H9 (cell line): ENCODE results near the gene ZNF275. TPM values are rescaled to one million over a fixed set of nuclear protein-coding genes. Genes with fewer than 3 reads are reported as not detected.

Experiments used
- DNase-seq: peaks from one replicate; pipeline ENCODE4 v3.0.0-alpha.2; 2017
- H2AFZ ChIP-seq: one replicate; pipeline ENCODE4 v1.6.1; 2013; ENCODE audit warnings: mild to moderate bottlenecking, low read length, control low read depth, moderate library complexity
- H2AK5ac ChIP-seq: 2 replicates; pipeline ENCODE4 v1.6.1; 2013; ENCODE audit warnings: low read length, control low read depth, mixed read lengths; ENCODE audit not compliant: insufficient read length
- H2BK120ac ChIP-seq: one replicate; pipeline ENCODE4 v1.6.1; 2013; ENCODE audit warnings: low read depth, mild to moderate bottlenecking, low read length, control low read depth, inconsistent platforms; ENCODE audit not compliant: poor library complexity, severe bottlenecking
- H2BK12ac ChIP-seq: 2 replicates; pipeline ENCODE4 v1.6.1; 2013; ENCODE audit warnings: low read length, control low read depth, mixed read lengths, low read depth; ENCODE audit not compliant: insufficient read length
- H2BK15ac ChIP-seq: 2 replicates; pipeline ENCODE4 v1.6.1; 2013; ENCODE audit warnings: low read depth, low read length, control low read depth
- H2BK20ac ChIP-seq: one replicate; pipeline ENCODE4 v1.6.1; 2013; ENCODE audit warnings: low read depth, mild to moderate bottlenecking, low read length, control low read depth, inconsistent platforms; ENCODE audit not compliant: poor library complexity, severe bottlenecking
- H2BK5ac ChIP-seq: 2 replicates; pipeline ENCODE4 v1.6.1; 2013; ENCODE audit warnings: low read length, control low read depth, mixed read lengths; ENCODE audit not compliant: insufficient read length
- H3K14ac ChIP-seq: 2 replicates; pipeline ENCODE4 v1.6.1; 2013; ENCODE audit warnings: low read length, control low read depth; ENCODE audit not compliant: insufficient read depth
- H3K18ac ChIP-seq: 2 replicates; pipeline ENCODE4 v1.6.1; 2013; ENCODE audit warnings: low read depth, mild to moderate bottlenecking, mixed read lengths, low read length, control low read depth; ENCODE audit not compliant: insufficient read length
- H3K23ac ChIP-seq: 2 replicates; pipeline ENCODE4 v1.6.1; 2013; ENCODE audit warnings: low read length, control low read depth, mixed read lengths, low read depth; ENCODE audit not compliant: insufficient read length
- H3K23me2 ChIP-seq: 2 replicates; pipeline ENCODE4 v1.6.1; 2013; ENCODE audit warnings: low read depth, mild to moderate bottlenecking, mixed read lengths, low read length, control low read depth; ENCODE audit not compliant: insufficient read length, poor library complexity, severe bottlenecking
- H3K27ac ChIP-seq: 2 replicates; pipeline ENCODE4 v1.5.1; 2013; ENCODE audit warnings: low read length, control low read depth, mixed read lengths, low read depth; ENCODE audit not compliant: insufficient read length
- H3K27me3 ChIP-seq: 2 replicates; pipeline ENCODE4 v1.6.1; 2013; ENCODE audit warnings: low read length, control low read depth, inconsistent platforms; ENCODE audit not compliant: insufficient read depth
- H3K4ac ChIP-seq: 2 replicates; pipeline ENCODE4 v1.6.1; 2013; ENCODE audit warnings: low read depth, mild to moderate bottlenecking, control low read depth, inconsistent platforms, low read length, moderate library complexity
- H3K4me1 ChIP-seq: 2 replicates; pipeline ENCODE4 v1.6.1; 2013; ENCODE audit warnings: low read length, control low read depth, inconsistent platforms; ENCODE audit not compliant: insufficient read depth
- H3K4me2 ChIP-seq: 2 replicates; pipeline ENCODE4 v1.6.1; 2013; ENCODE audit warnings: low read length, control low read depth, mixed read lengths; ENCODE audit not compliant: insufficient read length, insufficient read depth
- H3K56ac ChIP-seq: 2 replicates; pipeline ENCODE4 v1.6.1; 2013; ENCODE audit warnings: low read depth, mild to moderate bottlenecking, mixed read lengths, low read length, control low read depth; ENCODE audit not compliant: insufficient read length
- H3K79me1 ChIP-seq: 2 replicates; pipeline ENCODE4 v1.6.1; 2013; ENCODE audit warnings: low read depth, mild to moderate bottlenecking, moderate library complexity, low read length, control low read depth, inconsistent platforms; ENCODE audit not compliant: insufficient read depth, poor library complexity, severe bottlenecking
- H3K79me2 ChIP-seq: 2 replicates; pipeline ENCODE4 v1.6.1; 2013; ENCODE audit warnings: low read length, control low read depth, inconsistent platforms; ENCODE audit not compliant: insufficient read depth
- H3K9ac ChIP-seq: 2 replicates; pipeline ENCODE4 v1.6.1; 2013; ENCODE audit warnings: low read length, control low read depth, mixed read lengths; ENCODE audit not compliant: insufficient read length; ENCODE audit errors: extremely low read depth
- H3K9me3 ChIP-seq: one replicate; pipeline ENCODE4 v1.6.1; 2013; ENCODE audit warnings: low read depth, low read length, inconsistent platforms; ENCODE audit not compliant: control insufficient read depth
- H3T11ph ChIP-seq: one replicate; pipeline ENCODE4 v1.6.1; 2013; ENCODE audit warnings: mild to moderate bottlenecking, low read length, control low read depth, inconsistent platforms
- H4K20me1 ChIP-seq: one replicate; pipeline ENCODE4 v1.6.1; 2013; ENCODE audit not compliant: control insufficient read depth, insufficient read length, insufficient read depth
- H4K5ac ChIP-seq: 2 replicates; pipeline ENCODE4 v1.6.1; 2013; ENCODE audit warnings: low read depth, mild to moderate bottlenecking, mixed read lengths, low read length, control low read depth; ENCODE audit not compliant: insufficient read length
- H4K8ac ChIP-seq: replicated peaks from 2 replicates; pipeline ENCODE4 v1.6.1; 2013; ENCODE audit warnings: low read length, control low read depth, mixed read lengths, low read depth; ENCODE audit not compliant: insufficient read length
- H4K91ac ChIP-seq: 2 replicates; pipeline ENCODE4 v1.6.1; 2013; ENCODE audit warnings: low read depth, mild to moderate bottlenecking, moderate library complexity, mixed read lengths, low read length, control low read depth; ENCODE audit not compliant: insufficient read length
- H3K27ac Mint-ChIP-seq, 3 experiments: 2 replicates in 2 of 3; 3 replicates in 1 of 3; pipeline ENCODE4 v1.8.0; 2020 to 2021; ENCODE audit warnings: mixed read lengths in 3 of 3, mild to moderate bottlenecking in 1 of 3, moderate library complexity in 1 of 3
- H3K27me3 Mint-ChIP-seq: 2 replicates; pipeline ENCODE4 v1.8.0; 2021; ENCODE audit warnings: low read depth, mild to moderate bottlenecking, moderate library complexity, mixed read lengths
- H3K36me3 Mint-ChIP-seq, 3 experiments: 2 replicates in 2 of 3; 3 replicates in 1 of 3; pipeline ENCODE4 v1.8.0; 2020 to 2021; ENCODE audit warnings: low read depth in 3 of 3, mixed read lengths in 3 of 3; ENCODE audit not compliant: insufficient read depth in 1 of 3
- H3K4me1 Mint-ChIP-seq, 2 experiments: 2 replicates each; pipeline ENCODE4 v1.8.0; 2020; ENCODE audit warnings: mixed read lengths in 2 of 2
- H3K4me3 Mint-ChIP-seq, 2 experiments: 2 replicates in 1 of 2; 3 replicates in 1 of 2; pipeline ENCODE4 v1.8.0; 2020 to 2021; ENCODE audit warnings: mild to moderate bottlenecking in 2 of 2, mixed read lengths in 2 of 2, moderate library complexity in 1 of 2
- H3K9me3 Mint-ChIP-seq, 2 experiments: 2 replicates in 1 of 2; 3 replicates in 1 of 2; pipeline ENCODE4 v1.8.0; 2020; ENCODE audit warnings: mild to moderate bottlenecking in 2 of 2, mixed read lengths in 2 of 2, moderate library complexity in 1 of 2
- CTCF ChIP-seq: fragments of 200-600 bp; sonication (generic); conservative IDR thresholded peaks from 3 replicates; pipeline ENCODE4 v1.8.0; 2021; ENCODE audit warnings: antibody characterized with exemption, mild to moderate bottlenecking
- WGBS: extraction: QIAGEN DNeasy Blood & Tissue Kit; methylation state at CpG from one replicate; pipeline ENCODE4 v1.1.7; 2013; ENCODE audit warnings: missing lambda C conversion rate, low lambda C conversion rate, mixed read lengths; ENCODE audit not compliant: insufficient read length; ENCODE audit errors: extremely low coverage; 5-methylcytosine and 5-hydroxymethylcytosine counted together
- total RNA-seq: library from RNA; stranded (reverse); gene quantifications from 2 replicates; pipeline ENCODE4 v1.2.1, GENCODE V29; 2021

Gene ZNF275
- total RNA-seq, 1 experiment from 2014 or later, result 11.8 TPM

GRCh38 chrX:153340111-153340510 is 6.2 kb downstream of the ZNF275 start:
- no peak overlapping the region for H2BK12ac ChIP-seq
- H3K9me3 Mint-ChIP-seq, result peaks cover 79 to 83% of the 10 kb centered on the region in 2 experiments
- H4K91ac ChIP-seq, result no peak overlapping the region
- H2AK5ac ChIP-seq, result no peak overlapping the region
- no peaks in the 10 kb centered on the region for H3K23me2 ChIP-seq
- no peaks in the 10 kb centered on the region for H3K4me1 ChIP-seq
- H3K23ac ChIP-seq, result no peak overlapping the region
- H3K4me1 Mint-ChIP-seq, result peaks cover 6 to 9% of the 10 kb centered on the region in 2 experiments
- H3K56ac ChIP-seq, result no peak overlapping the region
- H3K9me3 ChIP-seq, result peaks cover 36% of the 10 kb centered on the region
- H3K4me3 Mint-ChIP-seq, result no peak overlapping the region
- H3K79me2 ChIP-seq, result no peaks in the 10 kb centered on the region
- no peak overlapping the region for H4K5ac ChIP-seq
- H2AFZ ChIP-seq, result no peak overlapping the region
- DNase-seq, result no peak
- no peak overlapping the region for H3T11ph ChIP-seq
- no peaks in the 10 kb centered on the region for H3K79me1 ChIP-seq
- no peak overlapping the region for H2BK120ac ChIP-seq
- no peak overlapping the region for H3K4me2 ChIP-seq
- no peak overlapping the region for H3K18ac ChIP-seq
- H3K36me3 Mint-ChIP-seq, result peaks cover 40 to 71% (median 52%) of the 10 kb centered on the region in 3 experiments
- no peak overlapping the region for H3K4ac ChIP-seq
- WGBS, result no CpG with 5 or more reads among the region's 6 CpGs
- H4K8ac ChIP-seq, result no peak overlapping the region
- no peak for TF ChIP-seq CTCF
- no peak overlapping the region for H3K27ac ChIP-seq
- no peak overlapping the region for H2BK20ac ChIP-seq
- H3K27me3 Mint-ChIP-seq, result no peaks in the 10 kb centered on the region
- H2BK15ac ChIP-seq, result no peak overlapping the region
- no peak overlapping the region for H3K27ac Mint-ChIP-seq
- no peak overlapping the region for H2BK5ac ChIP-seq
- no peak overlapping the region for H3K14ac ChIP-seq
- H3K9ac ChIP-seq, result no peak overlapping the region
- H3K27me3 ChIP-seq, result no peaks in the 10 kb centered on the region
- H4K20me1 ChIP-seq, result no peaks in the 10 kb centered on the region
